Measurements from ENCODE around the gene MATR3.
A peak's percentile ranks its signal among the peaks of the same experiment; 100 is the strongest.

The MATR3 gene

GRCh38 chr5:139287890-139288635 lies 5.5 kb upstream of the MATR3 start:
- Histone ChIP-seq H3K4me2 (ENCODE audit: low read length) (no peak overlapping the region), H3K9ac (ENCODE audit: low read depth, low read length) (no peak overlapping the region), H3K9me3 (replicated peaks; ENCODE audit: low read length) (no peaks in the 10 kb centered on the region), H3K27me3 (ENCODE audit: control insufficient read depth, insufficient read depth, low read length) (no peaks in the 10 kb centered on the region), H3K36me3 (ENCODE audit: insufficient read depth, low read length) (peaks cover 30% of the 10 kb centered on the region), H3K4me1 (ENCODE audit: control insufficient read depth, insufficient read depth, low read length) (no peaks in the 10 kb centered on the region), H3K4me3 (ENCODE audit: low read length) (no peak overlapping the region)

DNA sequence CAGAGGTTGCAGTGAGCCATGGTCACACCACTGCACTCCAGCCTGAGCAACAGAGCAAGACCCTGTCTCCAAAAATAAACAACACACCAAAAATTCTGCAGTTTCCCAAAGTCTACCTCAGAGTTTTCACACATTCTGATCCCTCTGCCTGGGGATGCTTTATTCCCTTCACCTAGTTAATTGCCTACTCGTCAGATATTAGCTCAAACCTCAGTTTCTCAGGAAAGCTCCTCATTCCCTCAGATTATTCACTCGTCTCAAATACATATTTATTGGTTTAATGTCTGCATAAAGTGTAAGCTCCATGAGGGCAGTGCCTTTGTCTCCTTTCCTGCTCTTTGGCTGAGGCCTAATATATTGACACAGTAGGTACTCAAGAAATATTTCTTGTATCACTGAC lies 2.5 kb upstream of the MATR3 start:
- peaks cover under 1% of the 10 kb centered on the region for H3K36me3 ChIP-seq (ENCODE audit: insufficient read depth, low read length)
- no peaks in the 10 kb centered on the region for H3K27me3 ChIP-seq (ENCODE audit: control insufficient read depth, insufficient read depth, low read length)
- H3K9me3 ChIP-seq (replicated peaks; ENCODE audit: low read length): no peaks in the 10 kb centered on the region
- H3K9ac ChIP-seq (ENCODE audit: low read depth, low read length): no peak overlapping the region
- peaks cover 4% of the 10 kb centered on the region for H3K4me1 ChIP-seq (ENCODE audit: control insufficient read depth, insufficient read depth, low read length)
- H3K4me2 ChIP-seq (ENCODE audit: low read length): no peak overlapping the region
- no peak overlapping the region for H3K4me3 ChIP-seq (ENCODE audit: low read length)

GRCh38 chr5:139293202-139293506 lies 386 bp upstream of the MATR3 start:
- peak overlapping the region; percentile 79 for H3K4me2 ChIP-seq (ENCODE audit: low read length)
- H3K9ac ChIP-seq (ENCODE audit: low read depth, low read length): peak overlapping the region; percentile 99

GRCh38 chr5:139294374-139295165 lies 1.0 kb downstream of the MATR3 start:
- Histone ChIP-seq H3K9ac (ENCODE audit: low read depth, low read length) (peak overlapping the region; percentile 99), H3K4me1 (ENCODE audit: control insufficient read depth, insufficient read depth, low read length) (peaks cover 27% of the 10 kb centered on the region), H3K36me3 (ENCODE audit: insufficient read depth, low read length) (peaks cover under 1% of the 10 kb centered on the region), H3K4me3 (ENCODE audit: low read length) (peak overlapping the region; percentile 94), H3K4me2 (ENCODE audit: low read length) (peak overlapping the region; percentile 79), H3K9me3 (replicated peaks; ENCODE audit: low read length) (no peaks in the 10 kb centered on the region), H3K27me3 (ENCODE audit: control insufficient read depth, insufficient read depth, low read length) (no peaks in the 10 kb centered on the region)

More at GRCh38 chr5:139293202-139293506, 386 bp upstream of the MATR3 start:
- no peaks in the 10 kb centered on the region for H3K36me3 ChIP-seq (ENCODE audit: insufficient read depth, low read length)
- peak overlapping the region; percentile 94 for H3K4me3 ChIP-seq (ENCODE audit: low read length)
- H3K27me3 ChIP-seq (ENCODE audit: control insufficient read depth, insufficient read depth, low read length): no peaks in the 10 kb centered on the region
- H3K9me3 ChIP-seq (replicated peaks; ENCODE audit: low read length): no peaks in the 10 kb centered on the region
- peaks cover 20% of the 10 kb centered on the region for H3K4me1 ChIP-seq (ENCODE audit: control insufficient read depth, insufficient read depth, low read length)

- Histone ChIP-seq H3K4me3 (ENCODE audit: low read length) (peak overlapping the region; percentile 94), H3K4me1 (ENCODE audit: control insufficient read depth, insufficient read depth, low read length) (peaks cover 30% of the 10 kb centered on the region), H3K9me3 (replicated peaks; ENCODE audit: low read length) (no peaks in the 10 kb centered on the region), H3K36me3 (ENCODE audit: insufficient read depth, low read length) (peaks cover 2% of the 10 kb centered on the region), H3K4me2 (ENCODE audit: low read length) (peak overlapping the region; percentile 79), H3K9ac (ENCODE audit: low read depth, low read length) (peak overlapping the region; percentile 99), H3K27me3 (ENCODE audit: control insufficient read depth, insufficient read depth, low read length) (no peaks in the 10 kb centered on the region)
Observed at GRCh38 chr5:139295346-139296057, 2.0 kb downstream of the MATR3 start.

- no peak overlapping the region for H3K9ac ChIP-seq (ENCODE audit: low read depth, low read length)
- H3K4me1 ChIP-seq (ENCODE audit: control insufficient read depth, insufficient read depth, low read length): peaks cover 30% of the 10 kb centered on the region
- no peaks in the 10 kb centered on the region for H3K27me3 ChIP-seq (ENCODE audit: control insufficient read depth, insufficient read depth, low read length)
- H3K4me3 ChIP-seq (ENCODE audit: low read length): peak overlapping the region; percentile 94
- H3K36me3 ChIP-seq (ENCODE audit: insufficient read depth, low read length): peaks cover 2% of the 10 kb centered on the region
- H3K4me2 ChIP-seq (ENCODE audit: low read length): peak overlapping the region; percentile 79
- no peaks in the 10 kb centered on the region for H3K9me3 ChIP-seq (replicated peaks; ENCODE audit: low read length)
Observed at GRCh38 chr5:139296198-139296597, 2.7 kb downstream of the MATR3 start.

GRCh38 chr5:139296862-139297326 lies 3.4 kb downstream of the MATR3 start:
- Histone ChIP-seq H3K9ac (ENCODE audit: low read depth, low read length) (no peak overlapping the region), H3K27me3 (ENCODE audit: control insufficient read depth, insufficient read depth, low read length) (no peaks in the 10 kb centered on the region), H3K4me3 (ENCODE audit: low read length) (peak overlapping the region; percentile 94), H3K4me1 (ENCODE audit: control insufficient read depth, insufficient read depth, low read length) (peaks cover 30% of the 10 kb centered on the region), H3K36me3 (ENCODE audit: insufficient read depth, low read length) (peaks cover 2% of the 10 kb centered on the region), H3K9me3 (replicated peaks; ENCODE audit: low read length) (no peaks in the 10 kb centered on the region), H3K4me2 (ENCODE audit: low read length) (peak overlapping the region; percentile 79)

GRCh38 chr5:139297439-139298133 lies 4.0 kb downstream of the MATR3 start:
- Histone ChIP-seq H3K4me1 (ENCODE audit: control insufficient read depth, insufficient read depth, low read length) (peaks cover 30% of the 10 kb centered on the region), H3K27me3 (ENCODE audit: control insufficient read depth, insufficient read depth, low read length) (no peaks in the 10 kb centered on the region), H3K4me2 (ENCODE audit: low read length) (peak overlapping the region; percentile 79), H3K9me3 (replicated peaks; ENCODE audit: low read length) (no peaks in the 10 kb centered on the region), H3K9ac (ENCODE audit: low read depth, low read length) (no peak overlapping the region), H3K4me3 (ENCODE audit: low read length) (no peak overlapping the region), H3K36me3 (ENCODE audit: insufficient read depth, low read length) (peaks cover 2% of the 10 kb centered on the region)

DNA sequence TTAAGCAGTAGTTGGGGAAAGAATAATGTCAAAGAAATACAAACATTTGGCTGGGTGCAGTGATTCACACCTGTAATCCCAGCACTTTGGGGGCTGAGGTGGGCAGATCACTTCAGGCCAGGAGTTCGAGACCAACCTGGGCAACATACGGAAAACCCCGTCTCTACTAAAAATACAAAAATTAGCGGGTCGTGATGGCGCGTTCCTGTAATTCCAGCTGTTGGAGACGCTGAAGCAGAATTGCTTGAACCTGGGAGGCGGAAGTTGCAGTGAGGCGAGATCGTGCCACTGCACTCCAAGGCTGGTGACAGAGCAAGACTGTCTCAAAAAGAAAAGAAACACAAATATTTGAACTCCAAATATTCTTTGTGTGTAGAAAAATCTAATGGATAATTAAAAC lies 4.7 kb downstream of the MATR3 start:
- Histone ChIP-seq H3K36me3 (ENCODE audit: insufficient read depth, low read length) (peaks cover 2% of the 10 kb centered on the region), H3K4me2 (ENCODE audit: low read length) (peak overlapping the region; percentile 41), H3K9me3 (replicated peaks; ENCODE audit: low read length) (no peaks in the 10 kb centered on the region), H3K4me3 (ENCODE audit: low read length) (no peak overlapping the region), H3K9ac (ENCODE audit: low read depth, low read length) (no peak overlapping the region), H3K27me3 (ENCODE audit: control insufficient read depth, insufficient read depth, low read length) (no peaks in the 10 kb centered on the region), H3K4me1 (ENCODE audit: control insufficient read depth, insufficient read depth, low read length) (peaks cover 30% of the 10 kb centered on the region)

GRCh38 chr5:139299486-139299885 lies 5.9 kb downstream of the MATR3 start:
- Histone ChIP-seq H3K27me3 (ENCODE audit: control insufficient read depth, insufficient read depth, low read length) (no peaks in the 10 kb centered on the region), H3K4me2 (ENCODE audit: low read length) (peak overlapping the region; percentile 41), H3K9ac (ENCODE audit: low read depth, low read length) (no peak overlapping the region), H3K4me3 (ENCODE audit: low read length) (no peak overlapping the region), H3K9me3 (replicated peaks; ENCODE audit: low read length) (no peaks in the 10 kb centered on the region), H3K4me1 (ENCODE audit: control insufficient read depth, insufficient read depth, low read length) (peaks cover 42% of the 10 kb centered on the region), H3K36me3 (ENCODE audit: insufficient read depth, low read length) (peaks cover 2% of the 10 kb centered on the region)

Data from skeletal muscle satellite cell (primary cell).